ENCODE measurements around the gene WASF2.
"Not testable (repeated sequence)": the region's sequence is repeated elsewhere in the genome, so short reads cannot be mapped to it uniquely, and the experiment has no call there.

WASF2 gene

GRCh38 chr1:27433706-27434105, 56.3 kb downstream of the WASF2 start:
- peaks cover 28% of the 10 kb centered on the region for H3F3A ChIP-seq (ENCODE audit: insufficient read depth)
- peaks cover 96% of the 10 kb centered on the region for H3K79me2 ChIP-seq (ENCODE audit: insufficient read depth, low read length)
- no peaks in the 10 kb centered on the region for H3K9me3 ChIP-seq (ENCODE audit: insufficient read depth, low read length)
- no peak overlapping the region for H3K27ac ChIP-seq (ENCODE audit: low read depth, low read length)
- no peaks in the 10 kb centered on the region for H3K27me3 ChIP-seq (ENCODE audit: low read length)
- TF ChIP-seq EZH2phosphoT487 (conservative IDR thresholded peaks at IDR 0.05; ENCODE audit: low read length) (no peak), CTCF (IDR thresholded peaks at IDR 0.05; ENCODE audit: insufficient read depth, low read length, poor library complexity, severe bottlenecking) (no peak)
- no peaks in the 10 kb centered on the region for H3K9me2 ChIP-seq (replicated peaks; ENCODE audit: insufficient read depth, low read length)
- H3K9ac ChIP-seq (ENCODE audit: low read length): no peak overlapping the region
- no peak overlapping the region for H2AFZ ChIP-seq (ENCODE audit: low read depth, low read length, severe bottlenecking)
- peaks cover 8% of the 10 kb centered on the region; the same call in 1 of the 2 replicates for H4K20me1 ChIP-seq (ENCODE audit: low read depth, low read length)
- no peak overlapping the region for H3K4me3 ChIP-seq (ENCODE audit: insufficient read depth, low read length, poor library complexity, severe bottlenecking)
- no peak overlapping the region for H3K4me2 ChIP-seq (ENCODE audit: low read depth, low read length, poor library complexity, severe bottlenecking)
- H3K36me3 ChIP-seq (ENCODE audit: low read length): no peaks in the 10 kb centered on the region

GRCh38 chr1:27432725-27433124, 57.2 kb downstream of the WASF2 start:
- not testable (repeated sequence) for H3K27ac ChIP-seq (ENCODE audit: low read depth, low read length); H3K9me2 ChIP-seq (replicated peaks; ENCODE audit: insufficient read depth, low read length); H3K27me3 ChIP-seq (ENCODE audit: low read length); H3K36me3 ChIP-seq (ENCODE audit: low read length); H3K4me2 ChIP-seq (ENCODE audit: low read depth, low read length, poor library complexity, severe bottlenecking); H2AFZ ChIP-seq (ENCODE audit: low read depth, low read length, severe bottlenecking); H3K9me3 ChIP-seq (ENCODE audit: insufficient read depth, low read length); H4K20me1 ChIP-seq (ENCODE audit: low read depth, low read length); H3K4me3 ChIP-seq (ENCODE audit: insufficient read depth, low read length, poor library complexity, severe bottlenecking); H3K9ac ChIP-seq (ENCODE audit: low read length)
- Histone ChIP-seq H3K79me2 (ENCODE audit: insufficient read depth, low read length) (peaks cover 86% of the 10 kb centered on the region), H3F3A (ENCODE audit: insufficient read depth) (peaks cover 18% of the 10 kb centered on the region; the same call in 1 of the 2 replicates)

GRCh38 chr1:27431601-27431940, 58.4 kb downstream of the WASF2 start:
- Histone ChIP-seq H3K27me3 (ENCODE audit: low read length) (no peaks in the 10 kb centered on the region), H3K36me3 (ENCODE audit: low read length) (0 out of 2 replicates have a peak, but pooled peaks cover 4% of the 10 kb centered on the region), H3K9ac (ENCODE audit: low read length) (peak overlapping the region; percentile 0; the same call in 1 of the 2 replicates), H3K9me2 (replicated peaks; ENCODE audit: insufficient read depth, low read length) (no peaks in the 10 kb centered on the region), H3K4me3 (ENCODE audit: insufficient read depth, low read length, poor library complexity, severe bottlenecking) (no peak overlapping the region), H2AFZ (ENCODE audit: low read depth, low read length, severe bottlenecking) (no peak overlapping the region), H3K4me2 (ENCODE audit: low read depth, low read length, poor library complexity, severe bottlenecking) (peak overlapping the region; percentile 19), H3K79me2 (ENCODE audit: insufficient read depth, low read length) (peaks cover 75% of the 10 kb centered on the region), H3F3A (ENCODE audit: insufficient read depth) (peaks cover 13% of the 10 kb centered on the region; the same call in 1 of the 2 replicates), H3K9me3 (ENCODE audit: insufficient read depth, low read length) (no peaks in the 10 kb centered on the region), H3K27ac (ENCODE audit: low read depth, low read length) (peak overlapping the region; percentile 21; the same call in 1 of the 2 replicates), H4K20me1 (ENCODE audit: low read depth, low read length) (peaks cover 3% of the 10 kb centered on the region; the same call in 1 of the 2 replicates)
- TF ChIP-seq EZH2phosphoT487 (conservative IDR thresholded peaks at IDR 0.05; ENCODE audit: low read length) (no peak), CTCF (IDR thresholded peaks at IDR 0.05; ENCODE audit: insufficient read depth, low read length, poor library complexity, severe bottlenecking) (no peak)

- Histone ChIP-seq H3F3A (ENCODE audit: insufficient read depth) (peaks cover 9% of the 10 kb centered on the region; the same call in 1 of the 2 replicates), H3K4me2 (ENCODE audit: low read depth, low read length, poor library complexity, severe bottlenecking) (peak overlapping the region; percentile 19), H3K9ac (ENCODE audit: low read length) (peak overlapping the region; percentile 0; the same call in 1 of the 2 replicates), H3K4me3 (ENCODE audit: insufficient read depth, low read length, poor library complexity, severe bottlenecking) (no peak overlapping the region), H2AFZ (ENCODE audit: low read depth, low read length, severe bottlenecking) (no peak overlapping the region), H3K36me3 (ENCODE audit: low read length) (peaks cover 5% of the 10 kb centered on the region), H3K9me2 (replicated peaks; ENCODE audit: insufficient read depth, low read length) (no peaks in the 10 kb centered on the region), H3K27ac (ENCODE audit: low read depth, low read length) (peak overlapping the region; percentile 32; the same call in 1 of the 2 replicates), H4K20me1 (ENCODE audit: low read depth, low read length) (peaks cover 3% of the 10 kb centered on the region; the same call in 1 of the 2 replicates), H3K79me2 (ENCODE audit: insufficient read depth, low read length) (peaks cover 72% of the 10 kb centered on the region), H3K9me3 (ENCODE audit: insufficient read depth, low read length) (no peaks in the 10 kb centered on the region), H3K27me3 (ENCODE audit: low read length) (no peaks in the 10 kb centered on the region)
- TF ChIP-seq EZH2phosphoT487 (conservative IDR thresholded peaks at IDR 0.05; ENCODE audit: low read length) (no peak), CTCF (IDR thresholded peaks at IDR 0.05; ENCODE audit: insufficient read depth, low read length, poor library complexity, severe bottlenecking) (no peak)
Observed at GRCh38 chr1:27430903-27431600, 58.9 kb downstream of the WASF2 start.

Measured in SU-DHL-6 (cell line).